GM19043 (cell line): Measurements from ENCODE around the gene TSHZ2.

ENCODE experiments used
- ATAC-seq: cut with Tn5 transposase; IDR thresholded peaks from one replicate; pipeline ENCODE4 v1.9.1; 2021; ENCODE audit warnings: low read depth; ENCODE audit not compliant: unreplicated experiment

The TSHZ2 gene

DNA sequence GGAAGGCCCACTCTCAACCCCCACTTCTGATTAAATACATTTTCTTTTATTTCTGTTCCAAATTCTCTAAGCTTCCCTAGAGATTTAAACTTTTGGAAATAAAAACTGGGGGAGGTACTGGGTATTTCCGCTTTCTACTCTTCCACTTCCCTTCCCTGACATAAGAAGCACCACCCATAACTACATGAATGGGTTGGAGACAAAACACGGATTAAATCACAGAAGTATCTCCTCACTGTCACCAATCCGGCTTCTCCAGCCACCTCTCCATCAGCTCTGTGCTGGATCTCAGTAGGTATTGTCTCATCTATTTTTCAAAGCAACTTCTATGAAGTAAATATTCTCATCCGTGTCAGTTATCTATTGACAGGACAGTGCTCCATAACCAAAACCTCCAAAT, 150.7 kb downstream of the TSHZ2 start:
- no peak for ATAC-seq

DNA sequence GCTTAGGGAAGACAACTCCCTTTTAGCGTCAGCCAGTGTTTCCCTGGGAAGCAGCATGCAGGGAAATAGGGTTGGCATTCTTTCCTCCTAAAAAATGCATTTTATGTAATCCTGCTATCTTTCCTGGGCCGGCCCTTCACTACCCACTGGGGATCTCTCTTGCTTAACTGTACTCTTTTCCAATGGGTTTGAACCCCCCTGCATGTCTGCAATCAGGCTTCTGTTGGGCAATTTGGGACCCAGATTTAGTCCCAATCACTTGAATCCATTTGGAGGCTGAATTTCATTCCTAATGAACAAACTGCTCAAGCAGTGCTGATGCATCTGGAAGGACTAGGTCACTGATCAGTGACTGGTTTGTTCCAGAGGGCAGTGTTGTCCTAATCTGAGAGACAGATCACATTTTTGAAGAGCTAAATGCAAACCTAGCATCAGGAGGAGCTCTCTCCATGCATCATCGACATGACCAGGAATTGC, 152.0 kb downstream of the TSHZ2 start:
- ATAC-seq = no peak

- no peak for ATAC-seq
Measured at GRCh38 chr20:53124803-53125202, 152.6 kb downstream of the TSHZ2 start.

DNA sequence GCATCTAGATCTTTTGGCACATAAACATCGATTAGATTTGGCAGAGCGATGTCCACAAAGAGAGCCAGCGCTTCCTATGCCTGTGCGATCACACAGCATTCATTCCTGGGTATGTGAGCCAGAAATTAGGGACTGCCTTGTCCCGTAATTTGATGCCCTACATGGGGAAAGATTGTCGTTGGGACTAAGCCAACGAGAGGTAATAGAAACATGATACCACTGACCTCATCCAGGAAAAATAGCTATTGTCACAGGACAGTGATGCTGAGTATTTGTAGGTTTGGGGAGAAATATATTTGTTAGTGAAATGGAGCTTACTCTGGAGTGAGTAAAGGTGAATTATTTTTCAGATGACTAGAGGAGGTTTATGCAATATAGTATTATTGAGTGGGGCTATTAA, 154.0 kb downstream of the TSHZ2 start:
- no peak for ATAC-seq

- no peak for ATAC-seq
Measured at GRCh38 chr20:53127027-53127426, 154.9 kb downstream of the TSHZ2 start.

DNA sequence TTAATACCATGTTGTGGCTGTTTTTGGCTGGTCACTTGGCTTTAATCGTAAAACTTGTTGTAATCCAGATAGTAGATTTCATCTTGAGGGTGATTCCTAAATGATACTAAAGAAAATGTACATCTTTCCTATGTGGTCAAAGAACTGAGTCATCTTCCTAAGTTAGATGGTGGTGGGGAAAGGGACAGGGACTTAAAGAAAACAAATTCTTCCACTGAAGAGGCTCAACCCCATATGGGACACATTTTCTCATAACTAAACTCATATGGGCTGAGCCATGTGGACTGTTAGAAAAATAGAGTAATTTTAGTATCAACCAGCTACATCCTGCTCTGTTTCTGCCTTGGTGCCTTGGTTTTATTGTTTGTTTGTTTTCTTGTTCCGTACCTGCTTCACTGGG, 155.8 kb downstream of the TSHZ2 start:
- ATAC-seq = no peak

GRCh38 chr20:53129563-53129962, 157.4 kb downstream of the TSHZ2 start:
- ATAC-seq = no peak

DNA sequence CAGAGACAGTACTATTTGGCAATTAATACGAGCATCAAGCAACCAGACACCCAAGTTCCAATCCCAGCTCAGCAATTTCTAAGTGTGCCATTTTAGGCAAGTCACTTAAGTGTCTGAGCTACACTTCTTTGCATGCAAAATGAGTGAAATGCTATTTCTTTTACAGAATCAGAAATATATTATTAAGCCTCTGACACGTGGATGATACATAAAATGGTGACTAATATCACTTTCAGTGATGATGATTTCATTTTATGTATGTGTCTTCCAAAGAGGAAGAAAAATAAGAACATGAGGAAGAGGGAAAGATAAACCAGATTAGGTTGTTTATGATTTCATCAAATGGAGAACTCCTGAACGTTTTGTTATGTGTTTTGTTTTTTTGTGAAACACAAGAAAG, 158.6 kb downstream of the TSHZ2 start:
- ATAC-seq = no peak

DNA sequence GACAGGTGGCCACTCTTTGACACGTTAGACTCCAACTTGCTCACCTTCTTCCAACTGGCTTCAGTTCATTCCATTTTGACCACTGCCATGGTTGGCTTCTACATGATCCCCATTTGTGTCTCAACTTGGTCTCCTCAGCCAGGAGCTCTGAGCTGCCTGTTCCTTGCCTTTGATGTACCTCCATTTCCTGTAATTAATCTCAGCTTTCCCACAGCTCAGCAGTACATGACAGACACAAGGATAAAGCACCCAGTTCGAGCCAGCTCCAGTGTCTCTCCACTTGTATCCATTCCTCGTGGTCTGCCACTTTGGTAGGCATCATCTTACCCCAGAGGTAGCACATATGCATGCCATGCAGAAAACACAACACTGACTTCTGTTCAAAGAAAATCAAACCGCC, 161.0 kb downstream of the TSHZ2 start:
- no peak for ATAC-seq

DNA sequence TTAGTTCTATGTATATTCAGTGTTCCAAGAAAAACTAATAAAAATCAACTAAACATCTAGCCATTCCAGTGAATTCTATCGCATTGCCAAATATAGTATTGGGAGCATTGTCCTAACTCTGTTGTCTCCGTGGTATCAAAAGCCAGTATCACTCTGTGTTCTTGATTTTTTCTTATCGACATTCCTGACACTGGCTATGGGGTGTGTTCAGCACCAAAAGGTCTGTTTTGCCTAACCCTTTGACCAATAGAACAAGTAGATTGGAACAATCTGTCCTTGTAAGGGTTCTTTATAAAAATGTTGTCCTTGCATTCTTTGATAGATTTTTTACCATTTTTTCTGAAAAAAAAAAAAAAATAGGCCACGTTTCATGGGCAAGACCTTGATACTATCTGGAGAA, 161.5 kb downstream of the TSHZ2 start:
- no peak for ATAC-seq

DNA sequence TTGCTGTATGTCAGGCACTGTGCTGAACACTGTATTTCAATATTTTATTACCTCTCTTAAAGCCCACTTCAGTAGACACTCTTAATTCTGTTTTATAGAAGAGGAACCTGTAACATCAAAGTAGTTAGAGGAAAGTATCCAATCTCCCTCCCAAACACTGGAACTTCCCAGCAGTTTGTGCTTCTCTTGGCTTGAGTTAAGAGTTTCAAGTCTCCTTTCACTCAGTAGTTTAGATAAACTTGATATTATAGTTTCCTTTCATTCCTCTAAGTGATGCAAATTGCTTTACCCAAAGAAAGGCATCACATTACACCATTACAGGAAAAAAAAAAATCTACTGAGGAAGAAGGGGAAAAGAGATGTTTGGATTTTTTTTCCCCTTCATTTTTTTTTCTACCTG, 164.3 kb downstream of the TSHZ2 start:
- no peak for ATAC-seq

- ATAC-seq = peak; percentile 77
Measured at GRCh38 chr20:53138454-53139262, 166.5 kb downstream of the TSHZ2 start.

GRCh38 chr20:53141201-53142050, 169.3 kb downstream of the TSHZ2 start:
- ATAC-seq = no peak

DNA sequence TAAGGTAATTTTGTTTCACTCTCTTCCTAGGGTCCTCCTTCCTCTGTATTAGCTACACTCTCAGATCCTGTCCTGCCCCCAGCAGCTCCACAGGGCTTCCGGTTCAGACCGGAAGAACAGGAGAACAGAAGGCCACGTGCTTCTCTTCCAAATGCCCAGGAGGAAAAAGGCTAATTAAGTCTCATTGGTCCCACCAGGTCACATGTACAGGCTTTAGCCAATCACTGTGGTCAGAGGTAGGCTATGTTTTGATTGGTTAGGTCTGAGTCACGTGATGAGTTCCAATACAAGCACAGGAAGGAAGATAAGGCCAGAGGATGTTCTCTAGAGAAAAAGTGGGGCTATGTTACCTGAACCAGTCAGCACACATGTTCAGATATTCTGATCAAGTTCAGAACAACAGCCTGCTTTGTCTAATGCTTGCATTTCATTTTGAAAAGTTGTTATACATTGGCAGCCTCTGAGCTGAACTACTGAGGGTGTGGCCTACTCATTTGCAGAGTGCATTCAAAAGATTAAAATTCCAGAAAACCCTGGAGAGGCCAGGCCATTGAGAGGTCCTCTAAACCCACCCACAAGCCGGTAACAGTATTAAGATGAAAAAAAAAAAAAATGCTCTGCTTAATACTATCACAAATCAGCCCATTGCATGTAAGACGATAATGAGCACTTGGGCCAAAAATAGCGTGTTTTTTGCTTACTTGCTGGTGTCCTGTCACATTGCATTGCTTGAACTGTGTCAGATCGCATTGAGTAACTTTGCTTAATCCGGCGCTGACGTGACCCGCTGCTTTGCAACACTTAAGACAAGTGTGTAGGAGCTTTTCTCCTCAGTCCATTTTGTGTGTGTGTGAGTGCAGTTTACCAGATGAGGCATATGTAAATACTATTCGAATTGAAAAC, 170.3 kb downstream of the TSHZ2 start:
- no peak for ATAC-seq

DNA sequence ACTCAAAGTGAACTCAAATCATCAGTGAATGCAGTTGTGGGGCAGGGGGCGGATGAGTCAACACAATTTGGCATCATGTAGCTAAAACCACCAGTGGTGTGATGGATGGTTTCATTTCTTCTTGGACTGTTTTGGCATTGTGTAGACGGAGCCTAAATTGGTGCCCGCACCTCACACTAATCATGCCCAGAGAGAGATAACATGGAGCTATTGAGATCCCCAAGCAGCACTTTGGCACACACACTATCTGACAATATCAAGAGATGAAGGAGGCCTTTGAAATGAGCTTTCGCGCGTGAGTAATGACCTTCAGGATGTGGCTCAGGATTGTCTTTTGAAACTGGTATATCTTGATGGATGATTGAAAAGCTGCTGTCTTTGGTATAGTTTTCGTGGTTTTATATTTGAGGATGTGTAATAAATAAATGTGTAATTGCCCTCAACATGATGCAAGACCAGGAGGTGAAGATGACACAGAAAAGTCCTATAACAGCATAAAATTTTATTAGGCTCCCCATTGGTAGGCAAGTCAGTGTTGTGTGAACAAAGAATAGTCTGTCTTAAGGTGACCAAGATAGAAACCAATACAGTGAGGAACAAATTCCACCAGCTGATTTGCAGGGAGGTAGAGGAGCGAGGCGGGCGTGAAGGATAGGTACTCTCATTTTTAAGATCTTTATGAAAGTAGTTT, 174.2 kb downstream of the TSHZ2 start:
- ATAC-seq = no peak

- ATAC-seq = no peak
Measured at GRCh38 chr20:53148771-53149147, 176.6 kb downstream of the TSHZ2 start.

- no peak for ATAC-seq
Measured at GRCh38 chr20:53149148-53149889, 177.2 kb downstream of the TSHZ2 start.

DNA sequence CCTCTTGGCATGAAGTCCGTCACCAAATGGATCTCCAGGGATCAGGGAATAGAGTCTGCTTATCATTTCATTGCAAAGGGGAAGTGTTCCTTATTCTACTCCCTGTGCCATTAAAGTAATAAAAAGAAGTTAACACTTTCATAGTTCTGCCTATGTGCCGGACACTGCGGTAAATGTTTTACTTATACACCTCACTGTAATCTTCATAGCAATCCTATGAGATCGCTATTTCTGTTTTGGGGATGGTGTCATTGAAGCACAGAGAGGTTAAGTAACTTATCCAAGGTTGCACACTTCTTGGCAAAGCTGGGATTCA, 177.7 kb downstream of the TSHZ2 start:
- ATAC-seq = no peak

DNA sequence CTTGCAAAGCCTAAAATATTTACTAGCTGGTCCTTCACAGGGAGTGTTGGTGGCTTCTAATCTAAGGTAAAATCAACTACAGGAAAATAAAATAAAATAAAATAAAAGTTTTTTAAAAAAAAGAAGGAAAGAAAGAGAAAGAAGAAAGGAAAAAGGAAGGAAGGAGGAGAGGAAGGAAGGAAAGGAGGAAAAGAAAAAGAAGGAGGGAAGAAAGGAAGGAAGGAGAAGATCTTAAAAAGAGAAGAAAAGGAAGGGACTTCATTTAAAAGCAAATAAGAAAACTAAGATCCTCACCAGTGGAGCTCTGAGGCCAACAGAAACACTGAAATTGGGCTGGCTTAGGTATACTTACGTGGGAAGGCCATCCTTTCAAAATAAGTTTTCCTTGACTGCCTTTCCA, 178.4 kb downstream of the TSHZ2 start:
- no peak for ATAC-seq

GRCh38 chr20:53152228-53152627, 180.1 kb downstream of the TSHZ2 start:
- ATAC-seq = no peak
